Loucy (cell line): ENCODE measurements around the gene ELOVL7.

Source experiments
- H2AFZ ChIP-seq: fragments of 200-600 bp; sonication (generic); 2 replicates; pipeline ENCODE4 v1.6.0; 2016; ENCODE audit warnings: antibody characterized with exemption, mild to moderate bottlenecking, low read length, moderate library complexity
- H3F3A ChIP-seq: fragments of 200-600 bp; 2 replicates; pipeline ENCODE4 v1.6.0; 2016; ENCODE audit warnings: antibody characterized with exemption, low read depth, mild to moderate bottlenecking
- H3K27me3 ChIP-seq: fragments of 200-600 bp; sonication (generic); 2 replicates; pipeline ENCODE4 v1.6.1; 2014; ENCODE audit warnings: low read length, mild to moderate bottlenecking; ENCODE audit not compliant: insufficient read depth, poor library complexity, severe bottlenecking
- H3K36me3 ChIP-seq: fragments of 200-600 bp; sonication (generic); 2 replicates; pipeline ENCODE4 v1.6.1; 2016; ENCODE audit warnings: low read length; ENCODE audit not compliant: insufficient read depth
- H3K4me1 ChIP-seq: fragments of 200-600 bp; sonication (generic); 2 replicates; pipeline ENCODE4 v1.5.1; 2014; ENCODE audit warnings: low read length, mild to moderate bottlenecking; ENCODE audit not compliant: insufficient read depth, poor library complexity, severe bottlenecking
- H3K4me2 ChIP-seq: fragments of 200-600 bp; sonication (generic); 2 replicates; pipeline ENCODE4 v1.6.0; 2014; ENCODE audit warnings: antibody characterized with exemption, low read length, low read depth, mild to moderate bottlenecking; ENCODE audit not compliant: poor library complexity, severe bottlenecking
- H3K4me3 ChIP-seq: fragments of 200-600 bp; sonication (generic); 2 replicates; pipeline ENCODE4 v1.5.1; 2014; ENCODE audit warnings: low read length, mild to moderate bottlenecking, mixed read lengths; ENCODE audit not compliant: poor library complexity, severe bottlenecking
- H3K79me2 ChIP-seq: fragments of 200-600 bp; sonication (generic); 2 replicates; pipeline ENCODE4 v1.6.1; 2014; ENCODE audit warnings: low read length; ENCODE audit not compliant: insufficient read depth
- H3K9ac ChIP-seq: fragments of 200-600 bp; sonication (generic); 2 replicates; pipeline ENCODE4 v1.6.0; 2014; ENCODE audit warnings: mild to moderate bottlenecking, low read depth, low read length, moderate library complexity; ENCODE audit not compliant: poor library complexity, severe bottlenecking
- H3K9me2 ChIP-seq: fragments of 200-600 bp; sonication (generic); replicated peaks from 2 replicates; pipeline ENCODE4 v1.6.1; 2016; ENCODE audit warnings: low read depth, low read length, mixed read lengths
- H3K9me3 ChIP-seq: fragments of 200-600 bp; sonication (generic); 2 replicates; pipeline ENCODE4 v1.6.1; 2014; ENCODE audit warnings: mild to moderate bottlenecking, antibody characterized with exemption, low read length, low read depth; ENCODE audit not compliant: insufficient read depth
- H4K20me1 ChIP-seq: fragments of 200-600 bp; sonication (generic); 2 replicates; pipeline ENCODE4 v1.6.0; 2014; ENCODE audit warnings: antibody characterized with exemption, low read length, mild to moderate bottlenecking; ENCODE audit not compliant: insufficient read depth, poor library complexity, severe bottlenecking
- CTCF ChIP-seq: fragments of 200-600 bp; sonication (generic); conservative IDR thresholded peaks from 2 replicates; pipeline ENCODE4 v1.5.1; 2014; ENCODE audit warnings: mild to moderate bottlenecking, antibody characterized with exemption, low read length
- EZH2phosphoT487 ChIP-seq: fragments of 200-600 bp; IDR thresholded peaks from 2 replicates; pipeline ENCODE4 v1.6.1; 2018; ENCODE audit warnings: antibody characterized with exemption, mild to moderate bottlenecking, moderate library complexity, borderline replicate concordance

The ELOVL7 gene

GRCh38 chr5:60814498-60814897 is 29.6 kb downstream of the ELOVL7 start:
- no peaks in the 10 kb centered on the region for H3K27me3 ChIP-seq
- no peaks in the 10 kb centered on the region for H3K9me3 ChIP-seq
- H3K4me3 ChIP-seq, result no peak overlapping the region
- H3K36me3 ChIP-seq, result no peaks in the 10 kb centered on the region
- H3K79me2 ChIP-seq, result no peaks in the 10 kb centered on the region
- no peaks in the 10 kb centered on the region for H3F3A ChIP-seq
- no peak overlapping the region for H2AFZ ChIP-seq
- no peak for TF ChIP-seq CTCF
- TF ChIP-seq EZH2phosphoT487, result no peak
- H3K4me2 ChIP-seq, result no peak overlapping the region
- H4K20me1 ChIP-seq, result no peaks in the 10 kb centered on the region
- H3K9me2 ChIP-seq, result no peaks in the 10 kb centered on the region
- no peaks in the 10 kb centered on the region for H3K4me1 ChIP-seq
- no peak overlapping the region for H3K9ac ChIP-seq

DNA sequence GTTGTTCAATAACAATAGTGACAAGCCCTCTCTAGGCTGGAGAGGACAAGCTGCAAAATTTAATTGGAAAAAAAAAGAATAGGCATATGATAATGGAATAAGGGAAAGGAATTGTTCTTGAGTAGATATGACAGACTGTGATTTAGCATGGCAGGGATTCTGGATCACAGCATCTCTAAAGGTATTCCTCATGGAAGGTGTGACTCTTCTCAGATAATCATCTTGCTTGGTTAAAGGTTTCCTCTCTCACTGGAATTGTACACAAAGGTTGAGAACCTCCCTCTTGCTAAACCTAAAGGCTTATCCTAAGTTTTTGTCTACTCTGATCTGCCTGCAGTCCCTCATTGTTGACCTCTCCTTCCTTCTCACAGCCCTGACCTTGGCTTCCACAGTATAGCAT is 31.6 kb downstream of the ELOVL7 start:
- no peaks in the 10 kb centered on the region for H3K79me2 ChIP-seq
- H3K4me2 ChIP-seq, result no peak overlapping the region
- H3K36me3 ChIP-seq, result no peaks in the 10 kb centered on the region
- H2AFZ ChIP-seq, result no peak overlapping the region
- no peaks in the 10 kb centered on the region for H3K27me3 ChIP-seq
- H3K9me2 ChIP-seq, result no peaks in the 10 kb centered on the region
- no peak overlapping the region for H3K9ac ChIP-seq
- H4K20me1 ChIP-seq, result no peaks in the 10 kb centered on the region
- TF ChIP-seq EZH2phosphoT487 (no peak), CTCF (no peak)
- no peaks in the 10 kb centered on the region for H3K9me3 ChIP-seq
- H3F3A ChIP-seq, result no peaks in the 10 kb centered on the region
- no peaks in the 10 kb centered on the region for H3K4me1 ChIP-seq
- H3K4me3 ChIP-seq, result no peak overlapping the region

GRCh38 chr5:60811105-60811504 is 33.0 kb downstream of the ELOVL7 start:
- no peaks in the 10 kb centered on the region for H3K9me2 ChIP-seq
- H3K27me3 ChIP-seq, result no peaks in the 10 kb centered on the region
- no peaks in the 10 kb centered on the region for H3K4me1 ChIP-seq
- no peak overlapping the region for H3K9ac ChIP-seq
- H3K36me3 ChIP-seq, result no peaks in the 10 kb centered on the region
- no peaks in the 10 kb centered on the region for H3K9me3 ChIP-seq
- no peak overlapping the region for H3K4me2 ChIP-seq
- no peaks in the 10 kb centered on the region for H4K20me1 ChIP-seq
- no peaks in the 10 kb centered on the region for H3K79me2 ChIP-seq
- no peaks in the 10 kb centered on the region for H3F3A ChIP-seq
- TF ChIP-seq EZH2phosphoT487, result no peak
- no peak for TF ChIP-seq CTCF
- H3K4me3 ChIP-seq, result no peak overlapping the region
- H2AFZ ChIP-seq, result no peak overlapping the region
